GM12878 (cell line): Measurements from ENCODE around the gene VAV2. TPM values are rescaled to one million over a fixed set of nuclear protein-coding genes. Genes with fewer than 3 reads are reported as not detected.

Experiments
- ATAC-seq: fragments of 200-7000 bp; cut with Tn5 transposase; 3 replicates; pipeline ENCODE4 v1.9.1; 2020; ENCODE audit warnings: mild to moderate bottlenecking, moderate library complexity
- BruUV-seq: library from RNA; stranded (reverse); fragments of 400-500 nt; replicated peaks from 2 replicates; lab custom pipeline; 2021; lab: Mats Ljungman, UMichigan
- CTCF ChIA-PET: fragments of 300-600 bp; sonication (Branson Sonifier 250); formaldehyde crosslinking; extraction: SDS; loops from one replicate; lab custom pipeline; 2021; ENCODE audit warnings: inconsistent platforms; lab: Yijun Ruan, JAX
- POLR2A ChIA-PET: fragments of 350-600 bp; formaldehyde crosslinking; extraction: SDS; loops from one replicate; lab custom pipeline; 2021; ENCODE audit warnings: inconsistent platforms; lab: Charles Lee
- RAD21 ChIA-PET: fragments of 300-600 bp; sonication (Branson Sonifier 250); formaldehyde crosslinking; loops from one replicate; lab custom pipeline; 2023; ENCODE audit warnings: antibody characterized with exemption; ENCODE audit not compliant: unreplicated experiment; lab: Charles Lee
- SMC1A ChIA-PET: fragments of 300-600 bp; sonication (Branson Sonifier 250); formaldehyde crosslinking; loops from one replicate; lab custom pipeline; 2023; ENCODE audit not compliant: unreplicated experiment, uncharacterized antibody; lab: Charles Lee
- DNase-seq: peaks from one replicate; pipeline ENCODE4 v3.0.0-alpha.2; 2011; ENCODE audit warnings: low read depth, low spot score
- FAIRE-seq: peaks from 3 replicates; lab custom pipeline; 2011; peaks lifted over from hg19 to GRCh38; lab: Jason Lieb, UNC
- H2AFZ ChIP-seq: 2 replicates; pipeline ENCODE4 v1.6.0; 2011; ENCODE audit warnings: low read depth, low read length, control low read depth; ENCODE audit not compliant: control insufficient read depth
- H3K27ac ChIP-seq: 2 replicates; pipeline ENCODE4 v1.5.1; 2011; ENCODE audit warnings: control low read depth; ENCODE audit not compliant: control insufficient read depth, insufficient read depth
- H3K27me3 ChIP-seq, 2 experiments: replicated peaks in 1 of 2; 2 replicates each; pipeline versions ENCODE4 v1.6.0 to v1.6.1; 2011; ENCODE audit warnings: low read length in 1 of 2; ENCODE audit not compliant: control insufficient read depth in 2 of 2, insufficient read depth in 2 of 2
- H3K36me3 ChIP-seq, 2 experiments: 2 replicates each; pipeline ENCODE4 v1.5.1; 2011; ENCODE audit warnings: low read length in 1 of 2; ENCODE audit not compliant: control insufficient read depth in 2 of 2, insufficient read depth in 2 of 2
- H3K4me1 ChIP-seq: 2 replicates; pipeline ENCODE4 v1.6.1; 2011; ENCODE audit warnings: mild to moderate bottlenecking, low read length, moderate library complexity, mixed read lengths; ENCODE audit not compliant: control insufficient read depth, insufficient read depth
- H3K4me2 ChIP-seq: 2 replicates; pipeline ENCODE4 v1.6.0; 2011; ENCODE audit warnings: control low read depth; ENCODE audit not compliant: control insufficient read depth, insufficient read depth
- H3K4me3 ChIP-seq: fragments of 200-600 bp; sonication (generic); 2 replicates; pipeline ENCODE4 v1.5.1; 2016
- H3K79me2 ChIP-seq: 2 replicates; pipeline ENCODE4 v1.6.0; 2011; ENCODE audit warnings: low read length; ENCODE audit not compliant: control insufficient read depth, insufficient read depth
- H3K9ac ChIP-seq: 2 replicates; pipeline ENCODE4 v1.8.0; 2011; ENCODE audit warnings: low read length, control low read depth, mixed read lengths; ENCODE audit not compliant: control insufficient read depth, insufficient read depth
- H3K9me3 ChIP-seq: replicated peaks from 3 replicates; pipeline ENCODE4 v1.5.1; 2011; ENCODE audit warnings: mild to moderate bottlenecking, low read length; ENCODE audit not compliant: control insufficient read depth, insufficient read depth
- H4K20me1 ChIP-seq: 2 replicates; pipeline ENCODE4 v1.6.0; 2011; ENCODE audit not compliant: control insufficient read depth, insufficient read depth
- ASH2L ChIP-seq: fragments of 300-600, 200-600 bp; sonication (generic); IDR thresholded peaks from 2 replicates; pipeline ENCODE4 v1.6.1; 2017; ENCODE audit warnings: low read depth, mild to moderate bottlenecking, borderline replicate concordance
- MYC ChIP-seq: IDR thresholded peaks from 2 replicates; pipeline ENCODE4 v1.6.1; 2011; ENCODE audit warnings: mild to moderate bottlenecking, low read length, moderate library complexity, inconsistent platforms; ENCODE audit not compliant: insufficient read depth, insufficient replicate concordance, insufficient read length, severe bottlenecking
- STAT3 ChIP-seq: IDR thresholded peaks from 2 replicates; pipeline ENCODE4 v1.6.1; 2011; ENCODE audit warnings: low read depth, low read length, improper control_type of control experiment
- WGBS: methylation state at CpG from one replicate; pipeline ENCODE4 v1.1.6; 2016; ENCODE audit warnings: low lambda C conversion rate; ENCODE audit not compliant: insufficient replicate concordance, insufficient coverage; ENCODE audit errors: missing lambda C conversion rate; 5-methylcytosine and 5-hydroxymethylcytosine counted together
- in situ Hi-C: fragments of 300-500 bp; cut with MboI; formaldehyde crosslinking; loops from 9 replicates; pipeline ENCODE4 v1.14.3; 2018; ENCODE audit warnings: mixed read lengths
- intact Hi-C: fragments of 100-400 bp; cut with micrococcal nuclease; formaldehyde crosslinking; loops from one replicate; pipeline ENCODE4 v1.14.2; 2022; ENCODE audit not compliant: unreplicated experiment
- polyA plus RNA-seq, 11 experiments: library from polyadenylated mRNA; depleted of rRNA in 4 of 11; unstranded in 6 of 11; stranded (reverse) in 5 of 11; fragments of >200 nt; fragmentation: Nextera tagmentation in 4 of 11; fragmentation: Illumina TruSeq in 1 of 11; extraction: Ambion mirVana in 4 of 11; extraction: Trizol in 1 of 11; gene quantifications; 1 replicate in 1 of 11; 2 replicates in 10 of 11; pipeline versions ENCODE4 v1.2.1 to v1.2.3, GENCODE V29; 2011 to 2016; ENCODE audit warnings: inconsistent platforms in 2 of 11, missing spikeins in 2 of 11, low read depth in 1 of 11
- total RNA-seq, 4 experiments: library from RNA; depleted of rRNA in 3 of 4; stranded (reverse); fragments of >200 nt in 3 of 4; fragmentation: Illumina TruSeq in 1 of 4; extraction: Trizol in 1 of 4; gene quantifications; 2 replicates each; pipeline versions ENCODE4 v1.2.1 to v1.2.3, GENCODE V29; 2013 to 2021

Gene VAV2
- total and polyA plus RNA-seq, 10 of the 15 experiments (the other 5 are each of a cell fraction or from before 2014, with no cell fraction given): 0.13 to 43.9 (median 16.9) TPM

DNA sequence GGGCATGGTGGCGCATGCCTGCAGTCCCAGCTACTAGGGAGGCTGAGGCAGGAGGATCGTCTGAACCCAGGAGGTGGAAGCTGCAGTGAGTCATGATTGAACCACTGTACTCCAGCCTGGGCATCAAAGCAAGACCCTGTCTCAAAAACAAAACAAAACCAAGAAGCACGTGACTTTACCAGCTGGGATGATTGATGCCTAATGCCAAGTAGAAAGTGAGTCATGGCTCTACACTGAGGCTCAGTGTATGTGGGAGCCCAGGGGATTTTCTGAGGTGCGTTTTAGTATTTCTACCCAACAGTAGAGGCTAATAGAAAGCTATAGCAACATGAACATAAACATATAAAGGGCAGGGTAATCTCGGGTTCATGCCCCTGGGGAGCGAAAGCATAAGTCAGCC, 19.3 kb upstream of the VAV2 start (continued):
- TF ChIP-seq STAT3: no peak

DNA sequence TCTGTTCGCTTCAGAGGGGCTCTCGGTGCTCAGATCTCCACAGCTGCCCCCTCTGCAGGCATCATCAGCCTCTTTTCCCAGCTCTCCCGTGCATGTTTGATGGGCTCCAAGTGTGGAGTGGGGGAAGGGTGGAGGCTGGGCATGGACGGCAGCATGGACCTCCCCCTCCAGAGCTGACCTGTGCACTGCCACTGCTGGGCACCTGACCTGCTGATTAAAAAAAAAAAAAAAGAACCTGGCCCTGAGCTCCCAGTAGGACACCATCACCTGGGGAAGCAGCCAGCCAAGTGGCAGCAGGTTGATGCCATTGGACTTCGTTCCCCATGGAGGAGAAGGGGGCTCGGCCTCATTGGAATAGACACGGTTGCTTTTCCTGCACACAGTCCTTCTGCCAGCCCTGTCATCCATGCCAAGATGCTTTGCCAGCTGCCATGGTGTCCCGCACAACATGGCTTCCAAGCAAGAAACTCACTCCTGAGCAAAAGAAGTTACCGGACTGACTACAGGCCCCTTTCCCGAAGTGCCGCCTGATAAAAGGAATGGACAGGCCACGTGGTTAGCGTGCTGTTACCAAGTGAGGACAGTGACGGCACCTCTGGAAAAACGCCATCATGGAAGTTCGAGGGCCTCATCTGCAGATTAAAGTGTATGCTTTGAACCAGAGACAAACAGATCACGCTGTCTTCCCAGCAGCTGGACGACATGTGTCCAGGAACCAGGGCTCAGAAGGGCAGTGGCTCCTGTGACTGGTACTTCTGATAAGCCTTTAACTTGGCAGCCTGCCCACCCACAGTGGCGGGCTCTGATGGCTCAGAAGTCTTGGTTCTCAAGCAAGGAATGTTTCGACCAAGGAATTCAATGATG, 18.4 kb upstream of the VAV2 start:
- Histone ChIP-seq H3K36me3 (no peaks in the 10 kb centered on the region), H4K20me1 (no peaks in the 10 kb centered on the region), H3K9me3 (no peaks in the 10 kb centered on the region; the same call in 2 of the 3 replicates), H3K9ac (no peak overlapping the region), H3K27me3 (no peaks in the 10 kb centered on the region; a peak in 1 of 4 replicates), H3K79me2 (no peaks in the 10 kb centered on the region), H3K4me2 (no peak overlapping the region), H3K27ac (no peak overlapping the region), H2AFZ (no peak overlapping the region), H3K4me1 (no peaks in the 10 kb centered on the region), H3K4me3 (no peak overlapping the region)
- ChIA-PET CTCF (interaction anchor here (0.6 kb wide), 1 partner anchor 269 kb away, joined by 3 read pairs; no protein-coding TSS in a partner anchor), POLR2A (no interaction called here), RAD21 (no interaction called here), SMC1A (interaction anchor here (0.6 kb wide), 1 partner anchor 557 kb away, joined by 3 read pairs; no protein-coding TSS in a partner anchor)
- in situ Hi-C loops: loop anchor here (25.0 kb wide), 1 partner anchor 473 kb away; the partner anchor contains the start of gene ADAMTSL2
- TF ChIP-seq ASH2L (no peak), MYC (no peak)
- WGBS: 50% methylated on average over 20 of the region's 20 CpGs
- BruUV-seq: no TSS peak
- intact Hi-C loops: no loop called here
- ATAC-seq: no peak
- no peak for FAIRE-seq
- DNase-seq: no peak
